HG03066 (cell line): ENCODE measurements around the gene CD4.

Experiments
- ATAC-seq: cut with Tn5 transposase; IDR thresholded peaks from one replicate; pipeline ENCODE4 v1.9.1; 2021; ENCODE audit warnings: low read depth; ENCODE audit not compliant: unreplicated experiment

Gene CD4

GRCh38 chr12:6809056-6809455 lies 19.7 kb downstream of the CD4 start:
- ATAC-seq, result no peak

DNA sequence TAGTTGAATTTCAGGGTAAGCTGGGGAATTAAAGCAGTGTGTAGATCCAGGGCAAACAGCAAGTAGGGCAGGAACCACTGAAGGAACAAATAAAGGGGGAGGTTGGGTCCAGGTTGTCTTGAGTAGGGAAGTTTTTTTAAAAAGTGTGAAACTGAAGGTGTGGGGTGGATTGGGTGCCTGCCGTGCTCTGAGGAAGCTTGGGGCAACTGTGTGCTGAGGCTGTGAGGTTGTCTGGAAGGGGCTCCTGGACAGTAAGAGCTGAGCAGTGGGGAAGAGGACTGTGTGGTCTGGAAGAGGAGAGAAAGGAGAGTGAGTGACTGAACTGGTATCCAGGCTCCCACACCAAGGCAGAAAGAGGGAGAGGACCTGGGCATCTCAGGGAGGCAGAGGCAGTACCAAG lies 21.4 kb downstream of the CD4 start:
- no peak for ATAC-seq

DNA sequence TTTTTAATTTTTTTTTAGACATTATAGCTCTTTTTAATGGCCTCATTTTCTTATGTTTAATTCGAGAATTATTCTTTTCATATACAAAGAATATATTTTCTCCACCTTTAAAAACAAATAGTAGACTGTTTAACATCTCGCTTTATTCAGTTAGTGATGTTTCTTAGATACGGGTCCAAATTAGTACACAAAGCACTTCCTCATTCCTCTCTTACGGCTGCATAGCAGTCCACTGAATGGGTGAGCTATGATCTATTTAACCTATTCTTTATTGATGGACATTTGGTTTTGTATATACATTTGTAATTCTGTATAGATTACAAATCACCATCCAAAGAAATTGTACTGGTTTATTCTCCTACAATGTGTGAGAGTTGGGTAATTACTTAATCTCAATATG lies 24.0 kb downstream of the CD4 start:
- no peak for ATAC-seq

GRCh38 chr12:6816598-6816997 lies 27.3 kb downstream of the CD4 start:
- ATAC-seq, result no peak

- no peak for ATAC-seq
Measured at GRCh38 chr12:6817098-6817497, 27.8 kb downstream of the CD4 start.

- no peak for ATAC-seq
Measured at GRCh38 chr12:6817662-6818157, 28.4 kb downstream of the CD4 start.

DNA sequence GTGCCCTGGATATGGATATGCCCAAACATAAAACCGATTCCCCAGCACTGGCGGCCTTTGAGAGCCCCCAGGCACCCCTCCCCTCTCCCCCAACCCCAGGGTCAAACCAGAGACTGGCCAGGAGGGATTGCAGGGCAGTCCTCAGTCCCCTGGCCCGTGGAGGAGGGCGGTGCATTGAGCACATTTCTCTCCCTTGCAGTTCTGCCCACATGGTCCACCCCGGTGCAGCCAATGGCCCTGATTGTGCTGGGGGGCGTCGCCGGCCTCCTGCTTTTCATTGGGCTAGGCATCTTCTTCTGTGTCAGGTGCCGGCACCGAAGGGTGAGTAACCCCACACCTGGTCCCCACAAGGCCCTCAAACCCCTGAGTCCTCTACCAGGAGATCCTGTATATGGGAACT lies 28.9 kb downstream of the CD4 start:
- no peak for ATAC-seq

DNA sequence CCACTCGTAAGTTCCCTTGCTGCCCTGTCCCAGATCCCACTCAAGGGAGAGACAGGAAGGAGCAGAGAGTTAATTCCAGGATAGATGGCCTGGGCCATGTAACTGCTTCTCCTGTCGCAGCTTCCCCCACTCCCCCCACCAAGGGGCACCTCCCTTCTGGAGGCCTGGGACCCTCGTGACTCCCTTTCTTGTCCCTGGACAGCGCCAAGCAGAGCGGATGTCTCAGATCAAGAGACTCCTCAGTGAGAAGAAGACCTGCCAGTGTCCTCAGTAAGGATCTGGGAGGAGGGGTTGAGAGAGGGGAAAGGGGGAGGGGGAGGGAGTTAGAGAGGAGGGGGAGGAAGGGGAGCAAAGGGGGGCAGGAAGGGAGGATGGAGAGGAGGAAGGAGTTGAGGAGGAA lies 29.3 kb downstream of the CD4 start:
- ATAC-seq, result no peak

GRCh38 chr12:6819106-6820030 lies 30.0 kb downstream of the CD4 start:
- no peak for ATAC-seq

GRCh38 chr12:6820166-6820565 lies 30.8 kb downstream of the CD4 start:
- no peak for ATAC-seq

DNA sequence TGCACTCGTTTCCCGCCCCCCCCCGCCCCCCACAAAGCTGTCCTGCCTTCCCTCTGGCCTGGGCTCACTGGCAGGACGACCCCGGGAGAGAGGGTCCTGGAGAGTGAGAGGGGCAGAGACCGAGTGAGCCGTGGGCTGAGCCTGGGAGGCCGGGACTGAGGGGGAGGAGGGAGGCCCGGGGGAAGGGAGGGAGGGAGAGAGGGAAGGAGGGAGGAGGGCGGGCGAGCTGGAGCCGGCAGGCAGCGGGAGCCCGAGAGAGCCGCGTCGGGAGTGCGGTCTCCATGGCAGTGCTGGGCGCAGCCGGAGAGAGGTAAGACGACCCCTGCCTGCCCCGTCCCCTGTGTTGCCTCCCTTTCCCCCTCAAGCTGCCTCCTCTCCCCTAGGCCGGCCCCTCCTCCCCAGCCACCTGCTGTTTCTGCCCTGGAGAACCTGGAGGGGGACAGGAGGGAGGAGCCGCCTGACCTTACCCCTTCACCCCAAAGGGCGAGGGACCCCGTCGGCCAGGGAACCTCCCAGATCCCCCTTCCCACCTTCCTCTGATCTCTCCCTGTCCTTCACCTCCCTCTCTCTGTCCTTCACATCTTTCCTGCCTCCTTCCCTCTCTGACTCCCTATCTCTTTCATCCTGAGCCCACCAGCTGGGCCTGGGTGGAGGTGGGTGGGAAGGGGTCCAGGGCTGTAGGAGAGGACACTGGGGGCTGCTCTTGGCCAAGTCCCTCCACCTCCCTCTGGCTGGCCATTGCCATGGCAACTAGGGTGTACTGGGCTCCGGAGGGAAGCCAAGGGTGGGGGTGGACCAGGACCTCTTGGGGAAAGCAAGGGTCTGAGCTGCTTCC lies 32.5 kb downstream of the CD4 start, which contains the start of gene GPR162:
GPR162 (plus strand) TSS at position 231 of the 835 bp plus-strand sequence. CDS start 2,078 bp downstream, outside the sequence.
- ATAC-seq, result no peak

- no peak for ATAC-seq
Measured at GRCh38 chr12:6822426-6823135, 33.3 kb downstream of the CD4 start.

GRCh38 chr12:6823182-6824084 lies 34.1 kb downstream of the CD4 start:
- no peak for ATAC-seq

DNA sequence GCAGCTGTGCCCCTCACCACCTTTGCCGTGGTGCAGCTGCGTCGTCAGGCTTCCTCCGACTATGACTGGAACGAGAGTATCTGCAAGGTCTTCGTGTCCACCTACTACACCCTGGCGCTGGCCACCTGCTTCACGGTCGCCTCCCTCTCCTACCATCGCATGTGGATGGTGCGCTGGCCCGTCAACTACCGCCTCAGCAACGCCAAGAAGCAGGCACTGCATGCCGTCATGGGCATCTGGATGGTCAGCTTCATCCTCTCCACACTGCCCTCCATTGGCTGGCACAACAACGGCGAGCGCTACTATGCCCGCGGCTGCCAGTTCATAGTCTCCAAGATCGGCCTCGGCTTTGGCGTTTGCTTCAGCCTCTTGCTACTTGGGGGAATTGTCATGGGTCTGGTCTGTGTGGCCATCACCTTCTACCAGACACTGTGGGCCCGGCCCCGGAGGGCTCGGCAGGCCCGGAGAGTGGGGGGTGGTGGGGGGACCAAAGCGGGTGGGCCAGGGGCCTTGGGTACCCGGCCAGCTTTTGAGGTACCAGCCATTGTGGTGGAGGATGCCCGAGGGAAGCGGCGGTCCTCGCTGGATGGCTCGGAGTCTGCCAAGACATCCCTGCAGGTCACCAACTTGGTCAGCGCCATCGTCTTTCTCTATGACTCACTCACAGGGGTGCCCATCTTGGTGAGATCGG lies 34.9 kb downstream of the CD4 start:
- no peak for ATAC-seq

- ATAC-seq, result no peak
Measured at GRCh38 chr12:6824901-6825381, 35.6 kb downstream of the CD4 start.

- no peak for ATAC-seq
Measured at GRCh38 chr12:6825398-6826124, 36.2 kb downstream of the CD4 start.

GRCh38 chr12:6826125-6826733 lies 36.9 kb downstream of the CD4 start:
- ATAC-seq, result no peak
